Measurements from ENCODE around the gene ABCA1. TPM values are rescaled to one million over a fixed set of nuclear protein-coding genes. Genes with fewer than 3 reads are reported as not detected.

ABCA1 gene
- total RNA-seq, 4 donors from 2014 or later = 59.2 to 84.1 (median 80.5) TPM

DNA sequence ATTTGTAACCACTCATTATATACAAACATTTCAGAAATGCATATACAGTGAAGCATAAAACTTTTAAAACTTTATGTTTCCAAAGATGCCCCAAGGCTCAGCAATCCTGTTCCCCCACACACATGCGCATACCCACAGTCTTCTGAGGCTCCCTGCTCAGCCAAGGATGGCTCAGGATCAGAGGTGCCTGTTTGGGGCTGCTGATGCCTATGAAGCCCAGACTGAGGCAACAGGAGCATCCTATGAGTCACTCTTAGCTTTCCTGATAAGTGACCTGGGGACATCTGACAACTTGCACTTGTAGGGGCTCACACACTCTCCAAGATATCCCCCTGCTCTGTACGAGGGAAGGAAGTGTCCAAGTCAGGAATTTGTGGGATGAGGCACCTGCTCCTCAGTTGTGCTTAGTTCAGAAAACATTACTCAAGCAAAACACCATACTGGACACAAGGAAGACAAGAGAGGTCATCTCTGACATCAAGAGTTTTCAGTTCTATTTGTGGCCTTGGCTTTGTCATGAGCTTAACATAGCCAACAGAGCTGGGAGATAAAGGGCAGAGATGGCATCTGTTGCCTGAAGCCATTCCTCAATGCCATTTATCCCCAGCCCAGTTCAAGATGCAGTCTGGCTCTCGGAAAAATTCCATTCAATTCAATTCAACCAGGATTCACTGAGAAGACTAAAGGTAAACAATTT is 101.7 kb downstream of the ABCA1 start:
- Histone ChIP-seq H3K27me3 (no peaks in the 10 kb centered on the region), H3K27ac (no peak overlapping the region), H3K9me3 (no peaks in the 10 kb centered on the region), H3K36me3 (peaks cover 0 to 100% (median 24%) of the 10 kb centered on the region in 3 donors), H3K4me3 (no peak overlapping the region), H3K4me1 (peaks cover 0 to 15% (median 0%) of the 10 kb centered on the region in 4 donors)
- 79 to 85% methylated on average over 3 of the region's 3 CpGs for WGBS, 2 donors
- no peak for TF ChIP-seq EP300 (IDR thresholded peaks at IDR 0.05)
- DNase-seq (ENCODE audit: low spot score in 2 of 2) = no peak

DNA sequence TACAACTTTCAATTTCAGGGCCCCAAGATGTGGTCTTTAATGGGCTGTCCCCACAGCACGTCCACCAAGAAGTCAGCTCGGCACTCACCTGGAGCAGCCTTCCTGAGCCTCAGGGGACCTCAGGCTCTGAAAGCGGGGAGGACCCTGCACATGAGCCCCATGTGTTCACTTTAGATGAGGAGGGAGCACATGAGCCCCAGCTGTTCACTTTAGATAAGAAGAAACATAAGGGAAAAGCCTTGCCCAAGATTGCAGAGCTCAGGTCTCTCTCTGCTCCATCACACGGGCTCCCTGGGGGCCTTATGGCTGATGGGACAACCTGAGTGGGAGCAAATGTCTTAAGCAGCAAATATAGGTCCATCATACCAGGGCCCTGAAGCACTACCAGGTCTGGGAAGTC is 107.6 kb downstream of the ABCA1 start:
- H3K4me3 ChIP-seq = no peak overlapping the region
- H3K36me3 ChIP-seq = peaks cover 0 to 100% (median 41%) of the 10 kb centered on the region in 3 donors
- 95 to 96% methylated on average over 4 of the region's 4 CpGs for WGBS, 2 donors
- no peaks in the 10 kb centered on the region for H3K9me3 ChIP-seq
- DNase-seq (ENCODE audit: low spot score in 2 of 2) = no peak
- H3K4me1 ChIP-seq = no peaks in the 10 kb centered on the region
- TF ChIP-seq EP300 (IDR thresholded peaks at IDR 0.05) (no peak), POLR2A (IDR thresholded peaks at IDR 0.05) (no peak)
- TF ChIP-seq, protein P1, sequence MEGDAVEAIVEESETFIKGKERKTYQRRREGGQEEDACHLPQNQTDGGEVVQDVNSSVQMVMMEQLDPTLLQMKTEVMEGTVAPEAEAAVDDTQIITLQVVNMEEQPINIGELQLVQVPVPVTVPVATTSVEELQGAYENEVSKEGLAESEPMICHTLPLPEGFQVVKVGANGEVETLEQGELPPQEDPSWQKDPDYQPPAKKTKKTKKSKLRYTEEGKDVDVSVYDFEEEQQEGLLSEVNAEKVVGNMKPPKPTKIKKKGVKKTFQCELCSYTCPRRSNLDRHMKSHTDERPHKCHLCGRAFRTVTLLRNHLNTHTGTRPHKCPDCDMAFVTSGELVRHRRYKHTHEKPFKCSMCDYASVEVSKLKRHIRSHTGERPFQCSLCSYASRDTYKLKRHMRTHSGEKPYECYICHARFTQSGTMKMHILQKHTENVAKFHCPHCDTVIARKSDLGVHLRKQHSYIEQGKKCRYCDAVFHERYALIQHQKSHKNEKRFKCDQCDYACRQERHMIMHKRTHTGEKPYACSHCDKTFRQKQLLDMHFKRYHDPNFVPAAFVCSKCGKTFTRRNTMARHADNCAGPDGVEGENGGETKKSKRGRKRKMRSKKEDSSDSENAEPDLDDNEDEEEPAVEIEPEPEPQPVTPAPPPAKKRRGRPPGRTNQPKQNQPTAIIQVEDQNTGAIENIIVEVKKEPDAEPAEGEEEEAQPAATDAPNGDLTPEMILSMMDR (IDR thresholded peaks at IDR 0.05) = no peak
- H3K27ac ChIP-seq = no peak overlapping the region
- H3K27me3 ChIP-seq = no peaks in the 10 kb centered on the region

GRCh38 chr9:104819033-104819432 is 108.9 kb downstream of the ABCA1 start:
- no peak for DNase-seq (ENCODE audit: low spot score in 2 of 2)
- Histone ChIP-seq H3K4me3 (no peak overlapping the region), H3K36me3 (peaks cover 3 to 100% (median 33%) of the 10 kb centered on the region in 3 donors), H3K9me3 (no peaks in the 10 kb centered on the region), H3K4me1 (no peaks in the 10 kb centered on the region), H3K27me3 (no peaks in the 10 kb centered on the region), H3K27ac (no peak overlapping the region)
- 89 to 92% methylated on average over 3 of the region's 3 CpGs for WGBS, 2 donors
- no peak for TF ChIP-seq POLR2A (IDR thresholded peaks at IDR 0.05)
- TF ChIP-seq, protein P1 (IDR thresholded peaks at IDR 0.05) = no peak
- no peak for TF ChIP-seq EP300 (IDR thresholded peaks at IDR 0.05)

DNA sequence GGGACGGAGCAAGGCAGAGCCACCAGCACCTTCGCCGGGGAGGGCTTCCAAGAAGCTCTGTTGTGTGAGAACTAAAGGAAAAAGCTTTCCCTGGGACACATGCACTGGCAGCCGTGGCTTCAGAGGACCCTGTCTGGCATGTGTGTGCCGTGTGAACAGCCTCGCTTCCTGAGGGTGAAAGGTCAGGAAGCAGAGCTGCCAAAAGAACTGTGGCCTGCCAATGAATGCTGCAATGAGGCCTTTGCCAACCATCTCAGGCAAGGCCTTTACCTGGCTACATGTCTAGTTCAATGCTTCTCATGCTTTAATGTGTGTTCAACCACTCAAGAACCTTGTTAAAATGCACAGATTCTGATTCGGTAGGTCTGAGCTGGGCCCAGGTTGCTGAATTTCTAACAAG is 110.5 kb downstream of the ABCA1 start:
- no peaks in the 10 kb centered on the region for H3K4me1 ChIP-seq
- TF ChIP-seq POLR2A (IDR thresholded peaks at IDR 0.05) = no peak
- no peak for TF ChIP-seq EP300 (IDR thresholded peaks at IDR 0.05)
- TF ChIP-seq, protein P1 (IDR thresholded peaks at IDR 0.05) = no peak
- peaks cover 6 to 100% (median 29%) of the 10 kb centered on the region in 3 donors for H3K36me3 ChIP-seq
- DNase-seq (ENCODE audit: low spot score in 2 of 2) = no peak
- H3K27me3 ChIP-seq = no peaks in the 10 kb centered on the region
- 82 to 85% methylated on average over 7 of the region's 7 CpGs for WGBS, 2 donors
- H3K4me3 ChIP-seq = no peak overlapping the region
- H3K27ac ChIP-seq = no peak overlapping the region
- no peaks in the 10 kb centered on the region for H3K9me3 ChIP-seq

DNA sequence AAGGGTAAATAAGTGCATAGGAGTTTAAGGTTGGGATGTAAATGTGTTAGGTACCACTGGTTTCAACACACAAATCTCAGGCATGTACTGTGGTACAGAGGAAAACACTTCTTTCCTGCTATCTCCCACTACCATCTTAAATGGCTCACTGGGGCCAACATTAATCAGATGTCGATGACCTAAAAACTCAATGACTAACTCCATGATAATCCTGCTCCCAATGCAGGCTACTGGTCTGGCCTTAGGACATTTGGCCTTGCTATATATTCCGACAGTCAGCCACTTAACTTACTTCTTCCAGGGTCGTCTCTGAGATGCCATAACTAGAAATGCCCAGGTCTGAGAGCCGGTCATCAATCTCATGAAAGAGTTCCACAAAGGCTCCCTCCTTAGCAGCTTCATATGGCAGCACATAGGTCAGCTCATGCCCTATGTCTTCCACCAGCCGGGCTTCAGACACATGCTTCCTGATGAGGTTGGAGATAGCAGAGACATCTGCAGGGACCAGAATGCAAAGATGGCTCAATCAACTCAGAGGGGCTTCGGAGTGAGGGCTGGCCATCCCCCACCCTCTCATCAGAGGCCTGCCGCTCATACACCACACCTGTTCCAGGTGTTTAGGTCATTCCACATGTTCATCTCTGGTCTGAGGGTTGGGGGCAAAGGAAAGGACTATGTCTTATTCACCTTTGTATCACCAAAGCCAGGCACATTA is 111.9 kb downstream of the ABCA1 start:
- no peak overlapping the region for H3K27ac ChIP-seq
- TF ChIP-seq POLR2A (IDR thresholded peaks at IDR 0.05) (no peak), EP300 (IDR thresholded peaks at IDR 0.05) (no peak)
- TF ChIP-seq, protein P1 (IDR thresholded peaks at IDR 0.05) = no peak
- DNase-seq (ENCODE audit: low spot score in 2 of 2) = no peak
- no peaks in the 10 kb centered on the region for H3K9me3 ChIP-seq
- peaks cover 6 to 97% (median 24%) of the 10 kb centered on the region in 3 donors for H3K36me3 ChIP-seq
- no peak overlapping the region for H3K4me3 ChIP-seq
- peaks cover 0 to 11% (median 2%) of the 10 kb centered on the region in 4 donors for H3K4me1 ChIP-seq
- H3K27me3 ChIP-seq = no peaks in the 10 kb centered on the region
- 95 to 98% methylated on average over 7 of the region's 7 CpGs for WGBS, 2 donors
